NT2/D1 (cell line): Measurements from ENCODE around the gene KMT5B.

ENCODE experiments used
- SUZ12 ChIP-seq: IDR thresholded peaks from 2 replicates; pipeline ENCODE4 v1.6.1; 2011; ENCODE audit not compliant: insufficient read length, insufficient read depth; ENCODE audit errors: extremely low read depth
- ZNF274 ChIP-seq: IDR thresholded peaks from 2 replicates; pipeline ENCODE4 v1.6.1; 2011; ENCODE audit warnings: mild to moderate bottlenecking, low read depth, low read length

- TF ChIP-seq ZNF274 (no peak), SUZ12 (no peak)
These were observed 54.5 kb downstream of the KMT5B start for GRCh38 chr11:68158580-68158979.
